GM12874 (cell line): ENCODE results near the gene SPOCD1.

ENCODE experiments used
- CTCF ChIP-seq: IDR thresholded peaks from 2 replicates; pipeline ENCODE4 v1.5.1; 2011; ENCODE audit warnings: low read depth, mild to moderate bottlenecking, control low read depth, low read length, moderate library complexity; ENCODE audit not compliant: insufficient read depth

Gene SPOCD1

DNA sequence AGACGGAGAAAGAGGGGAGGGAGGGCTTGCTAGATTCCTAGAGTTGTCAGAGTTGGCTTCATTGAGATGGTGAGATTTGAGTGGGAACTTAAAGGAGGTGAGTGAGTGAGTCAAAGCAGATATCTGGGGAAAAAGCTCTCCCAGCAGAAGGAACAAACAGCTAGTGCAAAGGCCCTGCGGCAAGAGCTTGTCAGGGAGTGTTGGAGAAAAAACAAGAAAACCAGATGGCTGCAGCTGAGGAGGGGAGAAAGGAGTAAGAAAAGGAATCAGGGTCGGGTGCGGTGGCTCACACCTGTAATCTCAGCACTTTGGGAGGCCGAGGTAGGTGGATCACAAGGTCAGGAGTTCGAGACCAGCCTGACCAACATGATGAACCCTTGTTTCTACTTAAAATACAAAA is 40.3 kb upstream of the SPOCD1 start:
- no peak for TF ChIP-seq CTCF

DNA sequence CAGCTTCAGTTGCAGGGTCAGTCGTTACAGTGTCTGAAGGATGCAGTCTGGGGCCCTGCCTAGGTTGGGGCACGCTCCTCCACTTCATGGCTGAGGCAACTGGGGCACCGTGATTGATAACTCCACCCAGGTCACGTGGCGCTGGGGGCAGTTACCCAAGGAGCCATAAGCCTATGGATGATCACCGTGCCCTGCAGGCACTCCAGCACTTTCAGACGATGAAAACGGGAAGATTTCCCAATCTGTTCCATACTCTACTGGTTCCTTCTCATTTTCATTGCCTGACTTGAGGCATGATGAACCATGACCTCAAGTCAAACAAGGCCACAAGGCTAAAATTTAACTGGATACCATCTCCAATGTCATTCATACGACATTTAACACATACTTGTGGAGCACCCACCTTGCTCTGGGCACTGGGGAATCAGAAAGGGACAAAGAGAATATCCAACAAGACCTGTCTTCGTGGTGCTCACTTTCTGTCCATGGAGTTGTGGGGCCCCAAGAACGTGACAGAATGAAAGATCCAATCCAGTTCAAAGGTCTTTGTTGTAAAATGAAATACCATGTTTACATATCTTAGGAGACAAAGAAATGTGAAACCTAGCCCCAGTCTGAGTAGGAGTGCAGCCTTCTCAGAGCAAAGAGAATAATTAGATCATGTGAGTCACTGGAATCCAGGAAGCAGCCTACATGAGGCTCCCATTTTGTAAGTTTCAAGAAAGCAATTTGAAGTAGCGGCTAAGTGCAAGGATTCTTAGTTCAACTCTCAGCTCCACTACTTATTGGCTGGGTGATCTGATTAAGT is 39.4 kb upstream of the SPOCD1 start:
- no peak for TF ChIP-seq CTCF

DNA sequence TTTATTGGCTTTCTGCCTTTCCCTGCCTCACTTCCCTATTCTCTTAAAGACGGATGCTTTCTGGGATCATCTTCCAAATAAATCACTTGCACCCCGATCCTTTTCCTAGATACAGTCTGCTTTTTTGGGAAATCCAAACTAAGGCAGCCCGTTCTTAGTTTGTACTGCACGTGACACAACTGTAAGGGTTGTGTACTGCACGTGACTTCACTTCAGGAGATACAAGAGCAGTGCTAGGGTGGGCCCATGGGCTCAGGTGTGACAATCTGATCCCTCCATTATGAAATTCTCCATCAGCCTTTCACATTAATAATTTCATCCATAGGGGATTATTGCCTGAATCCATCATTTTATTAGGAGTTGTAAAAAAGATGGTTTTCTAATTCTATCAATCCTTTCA is 33.8 kb upstream of the SPOCD1 start:
- TF ChIP-seq CTCF: no peak

- no peak for TF ChIP-seq CTCF
Measured at GRCh38 chr1:31848381-31848897, 32.6 kb upstream of the SPOCD1 start.

DNA sequence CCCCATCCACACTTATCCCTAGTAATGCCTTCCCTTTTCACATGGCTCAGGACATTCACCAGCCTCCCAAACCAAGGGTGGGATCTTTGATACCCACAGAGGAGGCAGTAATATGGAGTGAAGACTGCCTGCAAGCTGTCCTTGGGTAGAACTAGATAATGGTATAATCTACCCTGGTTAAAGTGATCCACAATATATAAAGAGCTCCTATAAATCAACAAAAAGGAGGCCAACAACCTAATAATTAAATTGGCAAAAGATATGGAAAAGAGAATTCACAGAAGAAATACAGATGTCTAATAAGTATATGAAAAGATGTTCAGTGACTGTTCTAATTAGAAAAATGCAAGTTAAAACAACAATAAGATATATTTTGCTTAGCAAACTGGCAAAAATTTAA is 30.7 kb upstream of the SPOCD1 start:
- TF ChIP-seq CTCF: no peak

DNA sequence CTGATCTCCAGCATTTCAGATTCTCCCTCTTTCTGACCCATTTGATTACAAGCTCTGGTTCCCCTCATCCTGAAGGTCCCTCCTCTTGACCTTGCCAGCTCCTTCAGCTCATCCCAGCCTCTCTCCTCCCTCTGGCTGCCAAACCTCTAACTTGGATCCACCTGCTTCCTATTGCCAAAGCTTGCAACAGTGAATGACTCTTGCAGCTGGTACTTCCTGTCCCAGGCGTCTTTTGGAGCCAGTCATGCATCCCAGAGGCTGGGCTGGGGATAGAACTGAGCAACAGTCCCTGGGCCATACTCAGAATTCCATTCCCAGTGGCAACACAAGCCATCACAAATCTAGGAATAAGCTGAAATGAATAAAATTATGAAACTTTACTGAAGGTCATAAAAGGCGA is 27.7 kb upstream of the SPOCD1 start:
- TF ChIP-seq CTCF: no peak

DNA sequence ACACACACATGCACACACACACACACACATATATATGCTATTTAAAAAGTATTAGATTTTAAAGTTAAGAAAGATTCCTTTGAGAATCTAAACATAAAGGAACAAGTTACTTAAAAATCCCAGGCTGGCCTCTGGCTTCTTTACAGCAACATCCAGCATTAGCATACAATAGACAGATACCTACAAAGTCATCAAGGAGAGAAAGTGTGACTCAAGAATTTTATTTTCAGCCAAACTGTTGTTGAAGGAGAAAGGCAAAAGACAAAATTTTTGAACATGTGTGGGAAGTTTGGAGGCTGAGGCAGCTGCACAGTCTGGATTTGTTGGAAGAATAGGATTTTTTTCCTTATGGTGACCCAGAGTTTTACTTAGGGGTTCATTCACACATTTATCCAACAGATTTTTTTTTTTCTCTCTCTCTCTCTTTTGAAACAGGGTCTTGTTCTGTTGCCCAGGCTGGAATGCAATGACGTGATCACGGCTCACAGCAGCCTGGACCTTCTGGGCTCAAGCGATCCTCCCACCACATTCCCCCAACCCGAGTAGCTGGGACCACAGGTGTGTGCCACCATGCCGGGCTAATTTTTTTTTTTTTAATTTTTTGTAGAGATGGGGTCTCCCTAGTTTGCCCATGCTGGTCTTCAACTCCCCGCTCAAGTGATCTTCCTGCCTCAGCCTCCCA is 24.0 kb upstream of the SPOCD1 start:
- TF ChIP-seq CTCF: no peak
